Endothelial cell of umbilical vein (primary cell): ENCODE measurements around the gene TFF1. TPM values are rescaled to one million over a fixed set of nuclear protein-coding genes. Genes with fewer than 3 reads are reported as not detected.

Experiments
- BruUV-seq: library from RNA; stranded (reverse); fragments of 400-500 nt; replicated peaks from 2 replicates; lab custom pipeline; 2021; lab: Mats Ljungman, UMichigan
- CTCF ChIA-PET: fragments of 300-600, 350-600 bp; sonication (Branson Sonifier 250); formaldehyde crosslinking; loops from one replicate; lab custom pipeline; 2021; ENCODE audit warnings: antibody characterized with exemption, inconsistent platforms; lab: Charles Lee
- POLR2A ChIA-PET: fragments of 300-600, 350-600 bp; sonication (Branson Sonifier 250); formaldehyde crosslinking; loops from one replicate; lab custom pipeline; 2021; ENCODE audit warnings: antibody characterized with exemption, inconsistent platforms; lab: Charles Lee
- DNase-seq: peaks from one replicate; pipeline ENCODE4 v3.0.0-alpha.2; 2011; ENCODE audit warnings: low read depth, low spot score
- FAIRE-seq: peaks from 2 replicates; lab custom pipeline; 2011; peaks lifted over from hg19 to GRCh38; lab: Jason Lieb, UNC
- H2AFZ ChIP-seq: 2 replicates; pipeline ENCODE4 v1.6.0; 2012; ENCODE audit warnings: low read depth, low read length, control low read depth, inconsistent platforms
- H3K27ac ChIP-seq: 2 replicates; pipeline ENCODE4 v1.5.1; 2011; ENCODE audit warnings: low read depth, mild to moderate bottlenecking, control low read depth, low read length, moderate library complexity; ENCODE audit not compliant: insufficient read depth
- H3K27me3 ChIP-seq, 2 experiments: 2 replicates each; pipeline versions ENCODE4 v1.6.0 to v1.6.1; 2011; ENCODE audit warnings: low read length in 2 of 2, mixed read lengths in 1 of 2; ENCODE audit not compliant: control insufficient read depth in 2 of 2, insufficient read depth in 2 of 2
- H3K36me3 ChIP-seq, 2 experiments: 2 replicates in 1 of 2; 3 replicates in 1 of 2; pipeline ENCODE4 v1.5.1; 2011; ENCODE audit warnings: low read length in 2 of 2, mild to moderate bottlenecking in 1 of 2, moderate library complexity in 1 of 2; ENCODE audit not compliant: control insufficient read depth in 2 of 2, insufficient read depth in 2 of 2; ENCODE audit errors: extremely low read depth in 1 of 2
- H3K4me1 ChIP-seq: 3 replicates; pipeline ENCODE4 v1.5.1; 2011; ENCODE audit warnings: mild to moderate bottlenecking, low read length; ENCODE audit not compliant: control insufficient read depth, insufficient read depth; ENCODE audit errors: extremely low read depth
- H3K4me2 ChIP-seq: 2 replicates; pipeline ENCODE4 v1.6.1; 2011; ENCODE audit warnings: low read length, control low read depth, mixed read lengths; ENCODE audit not compliant: insufficient read depth
- H3K4me3 ChIP-seq, 3 experiments: fragments of 200-600 bp in 1 of 3; sonication (generic), shearing (Covaris generic) in 1 of 3; replicated peaks in 1 of 3; 2 replicates each; pipeline ENCODE4 v1.5.1; 2011 to 2016; ENCODE audit warnings: control low read depth in 3 of 3, low read length in 3 of 3, mild to moderate bottlenecking in 2 of 3, inconsistent platforms in 1 of 3, low read depth in 1 of 3, moderate library complexity in 1 of 3; ENCODE audit not compliant: insufficient read depth in 1 of 3
- H3K79me2 ChIP-seq: 2 replicates; pipeline ENCODE4 v1.6.0; 2012; ENCODE audit warnings: low read length, inconsistent platforms; ENCODE audit not compliant: control insufficient read depth, insufficient read depth
- H3K9ac ChIP-seq: replicated peaks from 2 replicates; pipeline ENCODE3; 2011; ENCODE audit warnings: low read length, control low read depth; ENCODE audit not compliant: insufficient read depth; ENCODE audit errors: extremely low read depth
- H3K9me1 ChIP-seq: replicated peaks from 3 replicates; pipeline ENCODE4 v1.6.0; 2011; ENCODE audit warnings: mild to moderate bottlenecking, low read length; ENCODE audit not compliant: control insufficient read depth, insufficient read depth; ENCODE audit errors: extremely low read depth
- H3K9me3 ChIP-seq: replicated peaks from 2 replicates; pipeline ENCODE4 v1.5.1; 2012; ENCODE audit warnings: low read length, inconsistent platforms; ENCODE audit not compliant: control insufficient read depth, insufficient read depth
- H4K20me1 ChIP-seq: replicated peaks from 2 replicates; pipeline ENCODE3; 2011; ENCODE audit warnings: mild to moderate bottlenecking, low read length; ENCODE audit not compliant: control insufficient read depth, insufficient read depth; ENCODE audit errors: extremely low read depth
- EZH2 ChIP-seq: IDR thresholded peaks from 2 replicates; pipeline ENCODE4 v1.6.1; 2012; ENCODE audit warnings: borderline replicate concordance, low read depth, mild to moderate bottlenecking, moderate library complexity, low read length, inconsistent platforms; ENCODE audit not compliant: severe bottlenecking
- FOS ChIP-seq: IDR thresholded peaks from 2 replicates; pipeline ENCODE4 v1.6.1; 2011; ENCODE audit warnings: mild to moderate bottlenecking, low read length, moderate library complexity, borderline replicate concordance; ENCODE audit not compliant: insufficient read depth
- GATA2 ChIP-seq: IDR thresholded peaks from 2 replicates; pipeline ENCODE4 v1.7.0; 2011; ENCODE audit warnings: low read depth, mild to moderate bottlenecking, moderate library complexity, mixed read lengths, low read length; ENCODE audit not compliant: insufficient read length, insufficient read depth
- JUN ChIP-seq: IDR thresholded peaks from 2 replicates; pipeline ENCODE4 v1.6.1; 2011; ENCODE audit warnings: borderline replicate concordance, low read depth; ENCODE audit not compliant: insufficient read length, insufficient read depth
- MYC ChIP-seq: IDR thresholded peaks from one replicate; pipeline ENCODE4 v1.6.1; 2011; ENCODE audit warnings: mild to moderate bottlenecking, low read depth, low read length
- POLR2A ChIP-seq: IDR thresholded peaks from 2 replicates; pipeline ENCODE4 v1.6.1; 2012; ENCODE audit warnings: low read depth, mild to moderate bottlenecking, control low read depth, low read length
- POLR2AphosphoS5 ChIP-seq: IDR thresholded peaks from 2 replicates; pipeline ENCODE4 v1.6.1; 2012; ENCODE audit warnings: low read depth, mild to moderate bottlenecking, control low read depth, low read length, moderate library complexity; ENCODE audit not compliant: insufficient read depth
- dilution Hi-C: fragments of 300-500 bp; cut with MboI; formaldehyde crosslinking; loops from one replicate; pipeline ENCODE4 v1.15.0; 2019; ENCODE audit warnings: low sequenced_read_pairs; ENCODE audit not compliant: extremely low pct_ligation_motif_present
- intact Hi-C: fragments of 100-400 bp; cut with micrococcal nuclease; formaldehyde crosslinking; loops from one replicate; pipeline ENCODE4 v1.10.0; 2022
- polyA plus RNA-seq, 4 experiments: library from polyadenylated mRNA; depleted of rRNA in 3 of 4; stranded (reverse) in 3 of 4; unstranded in 1 of 4; fragments of >200 nt; gene quantifications; 2 replicates each; pipeline versions ENCODE4 v1.2.1 to v1.2.3, GENCODE V29; 2011 to 2012; ENCODE audit warnings: missing spikeins in 1 of 4
- total RNA-seq: library from RNA; stranded (reverse); gene quantifications from 2 replicates; pipeline ENCODE4 v1.2.3, GENCODE V29; 2021
- TF ChIP-seq, protein P1 (sequence below): IDR thresholded peaks from 2 replicates; pipeline ENCODE4 v1.6.1; 2011; ENCODE audit not compliant: insufficient read depth, insufficient read length
- TF ChIP-seq, protein P2 (sequence below), 2 donors: IDR thresholded peaks; 1 replicate in 1 of 2; 2 replicates in 1 of 2; pipeline ENCODE4 v1.5.1; 2011; ENCODE audit warnings: low read length in 2 of 2, mild to moderate bottlenecking in 2 of 2, moderate library complexity in 2 of 2, control low read depth in 1 of 2, inconsistent platforms in 1 of 2, low read depth in 1 of 2; ENCODE audit not compliant: insufficient read depth in 1 of 2; ENCODE audit errors: extremely low read depth in 1 of 2

The TFF1 gene
- total and polyA plus RNA-seq, 2 donors (not counting 3 experiments of a cell fraction or from before 2014, with no cell fraction given), result not detected

GRCh38 chr21:42352441-42353095 is 13.8 kb downstream of the TFF1 start:
- Histone ChIP-seq H4K20me1 (no peaks in the 10 kb centered on the region), H3K4me1 (no peaks in the 10 kb centered on the region), H3K4me3 (no peak overlapping the region), H3K9me1 (no peaks in the 10 kb centered on the region), H3K9ac (no peak overlapping the region), H3K9me3 (no peaks in the 10 kb centered on the region), H2AFZ (no peak overlapping the region), H3K36me3 (no peaks in the 10 kb centered on the region), H3K27me3 (no peaks in the 10 kb centered on the region), H3K27ac (no peak overlapping the region), H3K79me2 (no peaks in the 10 kb centered on the region), H3K4me2 (no peak overlapping the region)
- dilution Hi-C loops (no loop called here), intact Hi-C loops (no loop called here)
- CTCF ChIA-PET, result no interaction called here
- POLR2A ChIA-PET, result no interaction called here
- FAIRE-seq (no peak), DNase-seq (no peak)
- no TSS peak for BruUV-seq
- TF ChIP-seq JUN (no peak), POLR2A (no peak), MYC (no peak), GATA2 (no peak), FOS (no peak), POLR2AphosphoS5 (no peak), EZH2 (no peak)
- TF ChIP-seq, protein P1, sequence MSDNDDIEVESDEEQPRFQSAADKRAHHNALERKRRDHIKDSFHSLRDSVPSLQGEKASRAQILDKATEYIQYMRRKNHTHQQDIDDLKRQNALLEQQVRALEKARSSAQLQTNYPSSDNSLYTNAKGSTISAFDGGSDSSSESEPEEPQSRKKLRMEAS, result no peak
- TF ChIP-seq, protein P2, sequence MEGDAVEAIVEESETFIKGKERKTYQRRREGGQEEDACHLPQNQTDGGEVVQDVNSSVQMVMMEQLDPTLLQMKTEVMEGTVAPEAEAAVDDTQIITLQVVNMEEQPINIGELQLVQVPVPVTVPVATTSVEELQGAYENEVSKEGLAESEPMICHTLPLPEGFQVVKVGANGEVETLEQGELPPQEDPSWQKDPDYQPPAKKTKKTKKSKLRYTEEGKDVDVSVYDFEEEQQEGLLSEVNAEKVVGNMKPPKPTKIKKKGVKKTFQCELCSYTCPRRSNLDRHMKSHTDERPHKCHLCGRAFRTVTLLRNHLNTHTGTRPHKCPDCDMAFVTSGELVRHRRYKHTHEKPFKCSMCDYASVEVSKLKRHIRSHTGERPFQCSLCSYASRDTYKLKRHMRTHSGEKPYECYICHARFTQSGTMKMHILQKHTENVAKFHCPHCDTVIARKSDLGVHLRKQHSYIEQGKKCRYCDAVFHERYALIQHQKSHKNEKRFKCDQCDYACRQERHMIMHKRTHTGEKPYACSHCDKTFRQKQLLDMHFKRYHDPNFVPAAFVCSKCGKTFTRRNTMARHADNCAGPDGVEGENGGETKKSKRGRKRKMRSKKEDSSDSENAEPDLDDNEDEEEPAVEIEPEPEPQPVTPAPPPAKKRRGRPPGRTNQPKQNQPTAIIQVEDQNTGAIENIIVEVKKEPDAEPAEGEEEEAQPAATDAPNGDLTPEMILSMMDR (IDR thresholded peaks at IDR 0.05; ENCODE audit: extremely low read depth in 1 of 2, insufficient read depth in 1 of 2, low read depth in 1 of 2, low read length in 2 of 2), result no peak
